NCI-H2107 treated with DMSO at 0.1 percent for 48 hours (cell line): ENCODE data around the gene CEP44.
"Not testable (repeated sequence)": the region's sequence is repeated elsewhere in the genome, so short reads cannot be mapped to it uniquely, and the experiment has no call there.

ENCODE experiments used
- DNase-seq: peaks from one replicate; lab custom pipeline; 2025; ENCODE audit not compliant: unreplicated experiment; lab: John Stamatoyannopoulos, UW

Gene CEP44

GRCh38 chr4:174320494-174321199 lies 36.9 kb downstream of the CEP44 start:
- no peak for DNase-seq

DNA sequence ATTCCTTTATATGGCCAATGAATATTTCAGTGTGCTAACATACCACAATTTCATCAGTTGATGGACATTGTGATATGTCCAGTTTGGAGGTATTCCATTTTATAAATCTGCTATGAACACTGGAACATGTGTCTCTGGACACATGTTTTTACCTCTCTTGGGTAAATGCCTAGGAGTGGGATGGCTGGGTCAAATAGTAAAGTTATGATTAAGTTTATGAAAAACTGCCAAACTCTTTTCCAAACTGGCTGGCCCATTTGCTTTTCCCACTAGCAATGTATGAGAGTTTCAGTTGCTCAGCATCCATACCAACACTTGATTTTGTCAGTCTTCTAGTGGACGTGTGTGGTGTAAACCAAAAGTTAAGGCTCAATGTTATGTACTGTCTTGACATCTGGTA lies 40.5 kb downstream of the CEP44 start:
- no peak for DNase-seq

DNA sequence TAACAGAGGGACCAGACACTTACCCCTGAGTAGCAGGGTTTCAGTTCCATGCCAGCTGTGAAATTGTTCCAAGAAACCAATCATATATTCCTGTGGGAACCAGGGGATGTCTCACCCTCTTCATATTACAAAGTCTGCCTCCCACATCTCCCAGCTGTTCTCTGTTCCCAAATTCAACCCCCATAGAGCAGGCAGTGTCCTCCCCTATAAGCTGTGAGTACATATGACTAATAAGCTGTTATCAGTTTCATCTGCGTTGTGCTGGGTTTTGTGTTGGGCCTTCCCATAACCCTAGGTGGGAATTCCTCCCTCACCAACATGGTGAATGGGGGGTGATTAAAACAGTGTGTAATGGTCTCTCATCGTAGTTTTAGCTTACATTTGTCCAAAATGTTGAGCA lies 41.0 kb downstream of the CEP44 start:
- DNase-seq: no peak

- no peak for DNase-seq
Measured at GRCh38 chr4:174332741-174333493, 49.2 kb downstream of the CEP44 start.

DNA sequence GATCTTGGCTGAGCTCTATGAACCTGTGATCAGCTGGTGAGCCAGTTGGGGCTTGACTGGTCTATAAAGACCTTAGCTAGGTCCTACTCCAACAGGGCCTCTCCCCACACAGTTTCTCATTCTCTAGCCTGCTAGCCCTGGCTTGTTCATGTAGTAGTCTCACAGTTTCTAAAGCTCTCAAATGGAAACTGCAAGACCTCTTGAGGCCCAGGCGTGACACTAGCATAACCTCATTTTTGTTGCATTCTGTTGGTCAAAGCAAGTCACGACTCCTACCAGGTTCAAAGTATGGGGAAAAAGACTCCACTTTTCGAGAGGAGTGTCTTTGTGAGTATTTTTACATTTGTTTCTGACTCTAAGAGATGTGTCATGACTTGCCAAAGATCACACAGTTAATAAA lies 50.9 kb downstream of the CEP44 start:
- no peak for DNase-seq

DNA sequence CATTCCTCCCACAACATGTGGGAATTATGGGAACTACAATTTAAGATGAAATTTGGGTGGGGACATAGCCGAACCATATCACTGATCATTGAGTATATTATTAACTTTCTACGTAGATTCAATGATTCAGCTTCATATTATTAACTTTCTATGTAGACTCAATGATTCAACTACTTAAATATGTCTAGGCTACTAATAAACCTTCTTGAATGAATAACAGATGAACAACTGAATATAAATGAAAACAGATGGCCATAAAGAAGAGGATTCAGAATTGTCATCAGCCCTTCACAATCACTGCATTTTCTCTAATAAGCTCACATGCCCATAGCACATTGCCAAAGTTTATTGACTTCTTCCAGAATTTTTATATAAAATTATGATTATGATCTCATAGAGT lies 57.0 kb downstream of the CEP44 start:
- no peak for DNase-seq

GRCh38 chr4:174349156-174349555 lies 65.4 kb downstream of the CEP44 start:
- no peak for DNase-seq

GRCh38 chr4:174352061-174352819 lies 68.5 kb downstream of the CEP44 start:
- no peak for DNase-seq

DNA sequence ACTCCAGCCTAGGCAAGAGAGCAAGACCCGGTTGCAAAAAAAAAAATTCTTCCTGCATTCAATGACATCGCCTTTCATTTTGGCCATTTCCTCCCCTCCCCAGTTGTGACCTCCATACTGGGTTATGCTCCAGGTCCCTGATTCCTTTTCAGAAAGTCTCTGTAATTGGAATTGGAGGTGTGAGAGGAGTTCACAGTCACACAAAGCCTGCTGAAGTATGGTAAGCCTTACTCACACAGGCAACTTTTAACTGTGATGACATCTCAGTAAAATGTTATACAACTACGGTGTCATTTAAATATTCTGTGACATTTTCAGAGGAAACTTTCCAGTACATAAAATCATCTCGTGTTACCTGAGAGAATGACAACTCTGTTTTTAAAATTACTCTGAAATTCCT lies 73.6 kb downstream of the CEP44 start:
- DNase-seq: no peak

GRCh38 chr4:174358410-174358809 lies 74.7 kb downstream of the CEP44 start:
- no peak for DNase-seq

DNA sequence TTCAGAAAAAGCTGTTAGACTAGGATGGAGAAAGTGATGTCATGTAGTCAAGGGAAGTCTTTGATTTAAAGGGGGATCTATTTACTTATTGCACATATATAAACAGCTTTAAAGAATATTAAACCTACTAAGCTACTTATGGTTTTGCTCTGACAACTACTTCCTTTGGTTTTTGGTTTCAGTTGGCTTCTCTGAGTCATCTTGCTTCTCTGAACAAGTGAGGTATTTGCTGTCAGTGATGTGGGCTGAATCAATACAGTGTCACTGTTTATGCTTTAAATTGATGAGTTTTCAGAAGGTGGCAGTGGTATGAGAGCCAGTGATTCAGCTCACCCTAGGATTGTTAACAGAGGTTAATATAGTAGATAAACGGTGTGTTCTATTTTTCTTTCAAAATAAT lies 75.1 kb downstream of the CEP44 start:
- DNase-seq: no peak

- no peak for DNase-seq
Measured at GRCh38 chr4:174362340-174362739, 78.6 kb downstream of the CEP44 start.

DNA sequence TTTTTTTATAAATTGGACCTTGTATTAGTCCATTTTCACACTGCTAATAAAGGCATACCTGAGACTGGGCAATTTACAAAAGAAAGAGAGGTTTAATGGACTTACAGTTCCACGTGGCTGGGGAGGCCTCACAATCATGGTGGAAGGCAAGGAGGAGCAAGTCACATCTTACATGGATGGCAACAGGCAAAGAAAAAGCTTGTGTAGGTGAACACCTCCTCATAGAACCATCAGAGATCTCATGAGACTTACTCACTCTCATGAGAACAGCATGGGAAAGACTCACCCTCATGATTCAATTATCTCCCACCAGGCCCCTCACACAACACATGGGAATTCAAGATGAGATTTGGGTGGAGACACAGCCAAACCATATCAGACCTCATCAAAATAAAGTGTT lies 80.1 kb downstream of the CEP44 start:
- not testable (repeated sequence) for DNase-seq

- no peak for DNase-seq
Measured at GRCh38 chr4:174365018-174365587, 81.4 kb downstream of the CEP44 start.

DNA sequence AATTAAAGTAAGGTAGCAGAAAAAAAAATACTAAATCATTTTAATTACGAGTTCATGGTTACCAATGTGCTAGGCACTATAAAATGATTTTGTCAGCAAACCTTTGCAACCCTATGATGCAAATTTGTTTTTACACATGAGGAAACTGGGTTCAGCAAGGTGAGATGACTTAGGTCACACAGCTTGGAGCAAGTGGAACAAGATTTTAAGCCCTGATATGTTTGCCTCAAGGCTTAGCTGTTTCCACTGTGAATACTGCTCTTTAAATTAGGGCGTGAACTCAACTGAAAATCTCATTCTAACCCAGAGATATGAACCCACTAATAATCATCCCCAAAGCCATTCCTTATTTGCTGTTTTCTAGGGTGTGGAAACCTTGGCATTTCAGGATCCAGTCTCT lies 86.3 kb downstream of the CEP44 start:
- DNase-seq: no peak

GRCh38 chr4:174373821-174374220 lies 90.1 kb downstream of the CEP44 start:
- DNase-seq: no peak

- no peak for DNase-seq
Measured at GRCh38 chr4:174375422-174375821, 91.7 kb downstream of the CEP44 start.

GRCh38 chr4:174377613-174378012 lies 93.9 kb downstream of the CEP44 start:
- no peak for DNase-seq

GRCh38 chr4:174378951-174379350 lies 95.2 kb downstream of the CEP44 start:
- no peak for DNase-seq

DNA sequence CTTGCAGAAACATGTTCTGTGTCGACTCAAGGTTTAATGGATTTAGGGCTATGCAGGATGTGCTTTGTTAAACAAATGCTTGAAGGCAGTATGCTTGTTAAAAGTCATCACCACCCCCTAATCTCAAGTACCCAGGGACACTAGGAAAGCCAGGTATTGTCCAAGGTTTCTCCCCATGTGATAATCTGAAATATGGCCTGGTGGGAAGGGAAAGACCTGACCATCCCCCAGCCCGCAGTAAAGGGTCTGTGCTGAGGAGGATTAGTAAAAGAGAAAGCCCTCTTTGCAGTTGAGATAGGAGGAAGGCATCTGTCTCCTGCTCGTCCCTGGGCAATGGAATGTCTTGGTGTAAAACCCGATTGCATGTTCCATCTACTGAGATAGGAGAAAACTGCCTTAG lies 96.5 kb downstream of the CEP44 start:
- not testable (repeated sequence) for DNase-seq

DNA sequence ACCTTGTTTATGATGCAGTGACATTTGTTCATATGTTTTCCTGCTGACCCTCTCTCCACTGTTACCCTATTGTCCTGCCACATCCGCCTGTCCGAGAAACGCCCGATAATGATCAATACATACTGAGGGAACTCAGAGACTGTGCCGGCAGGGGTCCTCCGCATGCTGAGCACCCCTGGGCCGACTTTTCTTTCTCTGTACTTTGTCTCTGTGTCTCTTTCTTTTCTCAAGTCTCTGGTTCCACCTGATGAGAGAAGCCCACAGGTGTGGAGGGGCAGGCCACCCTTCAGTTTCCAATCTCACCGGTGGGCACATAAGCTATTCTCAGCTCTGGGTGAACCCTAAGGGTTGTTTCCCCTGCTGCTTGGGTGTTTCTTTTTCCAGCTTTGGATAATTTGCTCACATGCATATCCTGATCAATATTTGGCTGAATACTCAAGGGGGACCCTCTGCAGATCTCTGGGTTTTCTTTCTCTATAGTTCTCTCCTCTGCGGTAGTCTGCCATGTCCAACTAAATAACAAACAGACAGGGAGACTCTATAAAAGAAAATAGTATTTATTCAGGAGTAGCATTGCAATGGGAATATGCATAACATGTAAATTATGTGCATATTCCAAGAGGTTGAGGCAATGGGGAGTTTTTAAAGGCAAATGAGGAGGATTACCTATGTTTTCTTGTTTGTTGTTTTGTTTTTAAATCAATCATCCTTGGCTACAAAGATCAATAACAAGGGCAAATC lies 97.2 kb downstream of the CEP44 start:
- DNase-seq: no peak
